ENCODE data around the gene MUC4.

GRCh38 chr3:195822131-195822696, 10.5 kb upstream of the MUC4 start:
- TF ChIP-seq CTCF (conservative IDR thresholded peaks at IDR 0.05; ENCODE audit: low read depth, low read length) (no peak), EZH2phosphoT487 (IDR thresholded peaks at IDR 0.05; ENCODE audit: borderline replicate concordance, low read length) (no peak)
